K562 (cell line): ENCODE data around the gene PCP4L1. TPM values are rescaled to one million over a fixed set of nuclear protein-coding genes. Genes with fewer than 3 reads are reported as not detected.

Experiments used
- DPF2 ChIP-seq: fragments of 450-650 bp; IDR thresholded peaks from 2 replicates; pipeline ENCODE4 v1.6.1; 2016
- PHF8 ChIP-seq: fragments of 200-600 bp; sonication (generic); IDR thresholded peaks from 2 replicates; pipeline ENCODE4 v1.6.1; 2012; ENCODE audit warnings: mixed run types, mild to moderate bottlenecking, inconsistent platforms, low read length, moderate library complexity, borderline replicate concordance
- RAD21 ChIP-seq, 2 experiments: fragments of 250-450 bp in 1 of 2; fragments of 450-650 bp in 1 of 2; sonication (Bioruptor Pico) in 1 of 2; formaldehyde crosslinking in 1 of 2; IDR thresholded peaks in 1 of 2; conservative IDR thresholded peaks in 1 of 2; 2 replicates each; pipeline versions ENCODE4 v1.4.0 to v1.8.0; 2020 to 2022; ENCODE audit warnings: mild to moderate bottlenecking in 2 of 2, moderate library complexity in 1 of 2
- polyA plus RNA-seq, 8 experiments: library from polyadenylated mRNA; depleted of rRNA in 4 of 8; stranded (reverse) in 5 of 8; unstranded in 3 of 8; fragments of >200 nt; fragmentation: Nextera tagmentation in 2 of 8; fragmentation: Illumina TruSeq in 1 of 8; extraction: Ambion mirVana in 2 of 8; extraction: Trizol in 1 of 8; gene quantifications; 2 replicates each; pipeline versions ENCODE4 v1.2.1 to v1.2.3, GENCODE V29; 2011 to 2014; ENCODE audit warnings: inconsistent platforms in 1 of 8, missing spikeins in 1 of 8
- total RNA-seq, 7 experiments: library from RNA; depleted of rRNA in 6 of 7; stranded (reverse); fragments of >200 nt in 6 of 7; fragmentation: Illumina TruSeq in 2 of 7; extraction: Trizol in 2 of 7; gene quantifications; 2 replicates each; pipeline versions ENCODE4 v1.2.1 to v1.2.3, GENCODE V29; 2011 to 2021; ENCODE audit warnings: low replicate concordance in 1 of 7
- TF ChIP-seq, protein P1 (sequence below): fragments of 450-650 bp; formaldehyde crosslinking; IDR thresholded peaks from 2 replicates; pipeline ENCODE4 v1.4.0; 2020; ENCODE audit warnings: mild to moderate bottlenecking, moderate library complexity
- TF ChIP-seq, protein P2 (sequence below), 2 experiments: fragments of 450-650 bp in 1 of 2; sonication (generic) in 1 of 2; formaldehyde crosslinking in 1 of 2; IDR thresholded peaks; 2 replicates each; pipeline versions ENCODE4 v1.7.1 to v1.9.0; 2016 to 2022; ENCODE audit warnings: inconsistent platforms in 1 of 2, mild to moderate bottlenecking in 1 of 2, missing genetic modification reagents in 1 of 2
- TF ChIP-seq, protein P3 (sequence below): fragments of 450-650 bp; IDR thresholded peaks from 2 replicates; pipeline ENCODE4 v1.6.1; 2016; ENCODE audit warnings: low read depth

PCP4L1 gene
- total and polyA plus RNA-seq, 9 of the 15 experiments (the other 6 are each of a cell fraction or from before 2014, with no cell fraction given) = not detected

DNA sequence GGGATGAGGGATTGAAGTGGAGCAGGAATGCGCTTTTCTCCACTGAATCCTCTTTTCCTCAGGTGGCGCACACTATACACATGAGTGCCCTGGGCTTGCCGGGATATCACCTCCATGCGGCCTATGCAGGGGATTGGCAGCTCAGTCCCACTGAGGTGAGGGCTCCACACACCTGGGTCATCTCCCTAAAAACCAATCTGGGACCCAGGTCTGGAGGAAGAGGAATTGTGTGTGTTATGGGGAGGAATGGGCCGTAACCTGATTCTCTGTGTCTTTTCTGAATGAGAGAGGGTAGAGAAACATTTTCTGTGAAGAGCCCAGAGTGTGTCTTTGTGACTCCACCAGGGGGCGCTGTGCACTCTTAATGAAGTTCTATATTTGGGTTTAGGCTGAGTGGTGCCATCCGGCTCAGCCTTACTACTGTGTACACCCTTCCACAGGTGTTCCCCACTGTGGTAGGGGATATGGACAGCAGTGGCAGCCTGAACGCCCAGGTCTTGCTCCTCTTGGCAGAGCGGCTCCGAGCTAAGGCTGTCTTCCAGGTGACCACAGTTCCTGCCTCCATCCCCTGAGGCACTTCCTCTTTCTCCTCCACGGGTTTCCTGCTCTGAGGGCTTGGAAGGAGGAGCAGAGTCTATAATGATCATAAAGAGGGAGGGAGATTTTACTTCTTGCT is 31.2 kb upstream of the PCP4L1 start (continued):
- TF ChIP-seq, protein P1, sequence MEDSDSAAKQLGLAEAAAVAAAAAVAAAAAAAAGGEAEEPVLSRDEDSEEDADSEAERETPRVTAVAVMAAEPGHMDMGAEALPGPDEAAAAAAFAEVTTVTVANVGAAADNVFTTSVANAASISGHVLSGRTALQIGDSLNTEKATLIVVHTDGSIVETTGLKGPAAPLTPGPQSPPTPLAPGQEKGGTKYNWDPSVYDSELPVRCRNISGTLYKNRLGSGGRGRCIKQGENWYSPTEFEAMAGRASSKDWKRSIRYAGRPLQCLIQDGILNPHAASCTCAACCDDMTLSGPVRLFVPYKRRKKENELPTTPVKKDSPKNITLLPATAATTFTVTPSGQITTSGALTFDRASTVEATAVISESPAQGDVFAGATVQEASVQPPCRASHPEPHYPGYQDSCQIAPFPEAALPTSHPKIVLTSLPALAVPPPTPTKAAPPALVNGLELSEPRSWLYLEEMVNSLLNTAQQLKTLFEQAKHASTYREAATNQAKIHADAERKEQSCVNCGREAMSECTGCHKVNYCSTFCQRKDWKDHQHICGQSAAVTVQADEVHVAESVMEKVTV (CRISPR knock-in tag) = peak; percentile 66; the same call in 1 of the 2 replicates
- TF ChIP-seq PHF8 (peak; percentile 34; the same call in 1 of the 2 replicates), DPF2 (0 out of 2 replicates have a peak, but pooled peaks have one; percentile 26), RAD21 (CRISPR knock-in tag; conservative IDR thresholded peaks at IDR 0.05 in 1 of 2, IDR thresholded peaks at IDR 0.05 in 1 of 2) (peak; percentile 77 to 78)
- TF ChIP-seq, protein P2, sequence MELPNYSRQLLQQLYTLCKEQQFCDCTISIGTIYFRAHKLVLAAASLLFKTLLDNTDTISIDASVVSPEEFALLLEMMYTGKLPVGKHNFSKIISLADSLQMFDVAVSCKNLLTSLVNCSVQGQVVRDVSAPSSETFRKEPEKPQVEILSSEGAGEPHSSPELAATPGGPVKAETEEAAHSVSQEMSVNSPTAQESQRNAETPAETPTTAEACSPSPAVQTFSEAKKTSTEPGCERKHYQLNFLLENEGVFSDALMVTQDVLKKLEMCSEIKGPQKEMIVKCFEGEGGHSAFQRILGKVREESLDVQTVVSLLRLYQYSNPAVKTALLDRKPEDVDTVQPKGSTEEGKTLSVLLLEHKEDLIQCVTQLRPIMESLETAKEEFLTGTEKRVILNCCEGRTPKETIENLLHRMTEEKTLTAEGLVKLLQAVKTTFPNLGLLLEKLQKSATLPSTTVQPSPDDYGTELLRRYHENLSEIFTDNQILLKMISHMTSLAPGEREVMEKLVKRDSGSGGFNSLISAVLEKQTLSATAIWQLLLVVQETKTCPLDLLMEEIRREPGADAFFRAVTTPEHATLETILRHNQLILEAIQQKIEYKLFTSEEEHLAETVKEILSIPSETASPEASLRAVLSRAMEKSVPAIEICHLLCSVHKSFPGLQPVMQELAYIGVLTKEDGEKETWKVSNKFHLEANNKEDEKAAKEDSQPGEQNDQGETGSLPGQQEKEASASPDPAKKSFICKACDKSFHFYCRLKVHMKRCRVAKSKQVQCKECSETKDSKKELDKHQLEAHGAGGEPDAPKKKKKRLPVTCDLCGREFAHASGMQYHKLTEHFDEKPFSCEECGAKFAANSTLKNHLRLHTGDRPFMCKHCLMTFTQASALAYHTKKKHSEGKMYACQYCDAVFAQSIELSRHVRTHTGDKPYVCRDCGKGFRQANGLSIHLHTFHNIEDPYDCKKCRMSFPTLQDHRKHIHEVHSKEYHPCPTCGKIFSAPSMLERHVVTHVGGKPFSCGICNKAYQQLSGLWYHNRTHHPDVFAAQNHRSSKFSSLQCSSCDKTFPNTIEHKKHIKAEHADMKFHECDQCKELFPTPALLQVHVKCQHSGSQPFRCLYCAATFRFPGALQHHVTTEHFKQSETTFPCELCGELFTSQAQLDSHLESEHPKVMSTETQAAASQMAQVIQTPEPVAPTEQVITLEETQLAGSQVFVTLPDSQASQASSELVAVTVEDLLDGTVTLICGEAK (IDR thresholded peaks at IDR 0.05) = 0 out of 2 replicates have a peak, but pooled peaks have one; percentile 27
- TF ChIP-seq, protein P2 (CRISPR knock-in tag; IDR thresholded peaks at IDR 0.05) = no peak
- TF ChIP-seq, protein P3, sequence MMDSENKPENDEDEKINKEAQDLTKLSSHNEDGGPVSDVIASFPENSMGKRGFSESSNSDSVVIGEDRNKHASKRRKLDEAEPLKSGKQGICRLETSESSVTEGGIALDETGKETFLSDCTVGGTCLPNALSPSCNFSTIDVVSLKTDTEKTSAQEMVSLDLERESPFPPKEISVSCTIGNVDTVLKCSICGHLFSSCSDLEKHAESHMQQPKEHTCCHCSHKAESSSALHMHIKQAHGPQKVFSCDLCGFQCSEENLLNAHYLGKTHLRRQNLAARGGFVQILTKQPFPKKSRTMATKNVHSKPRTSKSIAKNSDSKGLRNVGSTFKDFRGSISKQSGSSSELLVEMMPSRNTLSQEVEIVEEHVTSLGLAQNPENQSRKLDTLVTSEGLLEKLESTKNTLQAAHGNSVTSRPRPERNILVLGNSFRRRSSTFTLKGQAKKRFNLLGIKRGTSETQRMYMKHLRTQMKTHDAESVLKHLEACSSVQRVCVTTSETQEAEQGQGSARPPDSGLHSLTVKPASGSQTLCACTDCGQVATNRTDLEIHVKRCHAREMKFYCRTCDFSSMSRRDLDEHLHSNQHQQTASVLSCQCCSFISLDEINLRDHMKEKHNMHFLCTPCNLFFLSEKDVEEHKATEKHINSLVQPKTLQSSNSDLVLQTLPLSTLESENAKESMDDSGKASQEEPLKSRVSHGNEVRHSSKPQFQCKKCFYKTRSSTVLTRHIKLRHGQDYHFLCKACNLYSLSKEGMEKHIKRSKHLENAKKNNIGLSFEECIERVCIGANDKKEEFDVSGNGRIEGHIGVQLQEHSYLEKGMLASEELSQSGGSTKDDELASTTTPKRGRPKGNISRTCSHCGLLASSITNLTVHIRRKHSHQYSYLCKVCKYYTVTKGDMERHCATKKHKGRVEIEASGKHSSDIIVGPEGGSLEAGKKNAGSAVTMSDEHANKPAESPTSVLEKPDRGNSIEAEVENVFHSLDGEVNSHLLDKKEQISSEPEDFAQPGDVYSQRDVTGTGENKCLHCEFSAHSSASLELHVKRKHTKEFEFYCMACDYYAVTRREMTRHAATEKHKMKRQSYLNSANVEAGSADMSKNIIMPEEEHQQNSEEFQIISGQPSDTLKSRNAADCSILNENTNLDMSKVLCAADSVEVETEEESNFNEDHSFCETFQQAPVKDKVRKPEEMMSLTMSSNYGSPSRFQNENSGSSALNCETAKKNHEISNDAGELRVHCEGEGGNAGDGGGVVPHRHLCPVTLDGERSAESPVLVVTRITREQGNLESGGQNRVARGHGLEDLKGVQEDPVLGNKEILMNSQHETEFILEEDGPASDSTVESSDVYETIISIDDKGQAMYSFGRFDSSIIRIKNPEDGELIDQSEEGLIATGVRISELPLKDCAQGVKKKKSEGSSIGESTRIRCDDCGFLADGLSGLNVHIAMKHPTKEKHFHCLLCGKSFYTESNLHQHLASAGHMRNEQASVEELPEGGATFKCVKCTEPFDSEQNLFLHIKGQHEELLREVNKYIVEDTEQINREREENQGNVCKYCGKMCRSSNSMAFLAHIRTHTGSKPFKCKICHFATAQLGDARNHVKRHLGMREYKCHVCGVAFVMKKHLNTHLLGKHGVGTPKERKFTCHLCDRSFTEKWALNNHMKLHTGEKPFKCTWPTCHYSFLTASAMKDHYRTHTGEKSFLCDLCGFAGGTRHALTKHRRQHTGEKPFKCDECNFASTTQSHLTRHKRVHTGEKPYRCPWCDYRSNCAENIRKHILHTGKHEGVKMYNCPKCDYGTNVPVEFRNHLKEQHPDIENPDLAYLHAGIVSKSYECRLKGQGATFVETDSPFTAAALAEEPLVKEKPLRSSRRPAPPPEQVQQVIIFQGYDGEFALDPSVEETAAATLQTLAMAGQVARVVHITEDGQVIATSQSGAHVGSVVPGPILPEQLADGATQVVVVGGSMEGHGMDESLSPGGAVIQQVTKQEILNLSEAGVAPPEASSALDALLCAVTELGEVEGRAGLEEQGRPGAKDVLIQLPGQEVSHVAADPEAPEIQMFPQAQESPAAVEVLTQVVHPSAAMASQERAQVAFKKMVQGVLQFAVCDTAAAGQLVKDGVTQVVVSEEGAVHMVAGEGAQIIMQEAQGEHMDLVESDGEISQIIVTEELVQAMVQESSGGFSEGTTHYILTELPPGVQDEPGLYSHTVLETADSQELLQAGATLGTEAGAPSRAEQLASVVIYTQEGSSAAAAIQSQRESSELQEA = no peak
